HL-60 (cell line): ENCODE results near the gene FADD.

Source experiments
- DNase-seq, 2 experiments: peaks; one replicate each; pipeline ENCODE4 v3.0.0-alpha.2; 2010 to 2020; ENCODE audit warnings: low read depth in 1 of 2, low spot score in 1 of 2
- H3K27ac ChIP-seq: fragments of 250-450 bp; sonication (Bioruptor Pico); replicated peaks from 2 replicates; pipeline ENCODE4 v1.5.1; 2020; ENCODE audit warnings: mild to moderate bottlenecking, moderate library complexity
- H3K27me3 ChIP-seq: fragments of 250-450 bp; sonication (Bioruptor Pico); 2 replicates; pipeline ENCODE4 v1.5.1; 2021; ENCODE audit warnings: mild to moderate bottlenecking, moderate library complexity; ENCODE audit not compliant: insufficient read depth, poor library complexity, severe bottlenecking
- H3K4me3 ChIP-seq: replicated peaks from 2 replicates; pipeline ENCODE4 v1.5.1; 2011; ENCODE audit warnings: mild to moderate bottlenecking, control low read depth, low read length; ENCODE audit not compliant: insufficient read depth
- CTCF ChIP-seq: IDR thresholded peaks from one replicate; pipeline ENCODE4 v1.5.1; 2011; ENCODE audit warnings: low read length, control low read depth, inconsistent platforms; ENCODE audit not compliant: insufficient read depth
- GABPA ChIP-seq: IDR thresholded peaks from 2 replicates; pipeline ENCODE4 v1.6.1; 2012; ENCODE audit warnings: low read depth
- POLR2AphosphoS5 ChIP-seq: IDR thresholded peaks from 2 replicates; pipeline ENCODE4 v1.6.1; 2012; ENCODE audit warnings: low read depth
- REST ChIP-seq: IDR thresholded peaks from 2 replicates; pipeline ENCODE4 v1.6.1; 2012; ENCODE audit warnings: low read depth; ENCODE audit not compliant: insufficient replicate concordance
- SPI1 ChIP-seq: IDR thresholded peaks from 2 replicates; pipeline ENCODE4 v1.6.1; 2012; ENCODE audit warnings: low read depth, mild to moderate bottlenecking, borderline replicate concordance

FADD gene

GRCh38 chr11:70230151-70230839 lies 27.2 kb downstream of the FADD start:
- Histone ChIP-seq H3K27me3 (no peaks in the 10 kb centered on the region), H3K4me3 (no peak overlapping the region), H3K27ac (no peak overlapping the region)
- no peak for TF ChIP-seq CTCF
- no peak for TF ChIP-seq REST
- TF ChIP-seq SPI1, result no peak
- TF ChIP-seq POLR2AphosphoS5, result no peak
- TF ChIP-seq GABPA, result no peak
- DNase-seq, result no peak

GRCh38 chr11:70230840-70231710 lies 28.0 kb downstream of the FADD start:
- Histone ChIP-seq H3K4me3 (no peak overlapping the region), H3K27me3 (no peaks in the 10 kb centered on the region), H3K27ac (no peak overlapping the region)
- DNase-seq, result no peak
- TF ChIP-seq CTCF (no peak), REST (no peak), GABPA (no peak), POLR2AphosphoS5 (no peak), SPI1 (no peak)

GRCh38 chr11:70233034-70233433 lies 29.9 kb downstream of the FADD start:
- H3K27ac ChIP-seq, result no peak overlapping the region
- H3K27me3 ChIP-seq, result no peaks in the 10 kb centered on the region
- no peak for DNase-seq
- no peak for TF ChIP-seq REST
- TF ChIP-seq POLR2AphosphoS5, result no peak
- TF ChIP-seq GABPA, result no peak
- TF ChIP-seq SPI1, result no peak
- TF ChIP-seq CTCF, result no peak
- H3K4me3 ChIP-seq, result no peak overlapping the region
